ENCODE results near the gene TP53I11. TPM values are rescaled to one million over a fixed set of nuclear protein-coding genes. Genes with fewer than 3 reads are reported as not detected.

Gene TP53I11
- total RNA-seq, 1 experiment from 2014 or later: 46.9 TPM

GRCh38 chr11:44944853-44945235, 5.8 kb downstream of the TP53I11 start:
- Histone ChIP-seq H3K36me3 (ENCODE audit: control insufficient read depth in 1 of 2, insufficient read depth in 2 of 2, low read length in 2 of 2) (no peaks in the 10 kb centered on the region), H3K27me3 (ENCODE audit: insufficient read depth, low read length) (no peaks in the 10 kb centered on the region), H3K9me2 (ENCODE audit: insufficient read depth) (no peaks in the 10 kb centered on the region), H3K27ac (ENCODE audit: low read depth, low read length) (no peak overlapping the region), H3K4me3 (replicated peaks in 1 of 2; ENCODE audit: low read depth in 1 of 2, low read length in 2 of 2) (no peak overlapping the region), H3K79me2 (ENCODE audit: insufficient read depth, low read length) (peaks cover 16% of the 10 kb centered on the region; the same call in 1 of the 2 replicates), H3K4me2 (ENCODE audit: low read length) (no peak overlapping the region), H3K9me3 (ENCODE audit: control insufficient read depth in 1 of 2, insufficient read depth in 1 of 2, low read depth in 1 of 2, low read length in 2 of 2) (no peaks in the 10 kb centered on the region), H3K9ac (ENCODE audit: low read length) (no peak overlapping the region), H4K20me1 (ENCODE audit: insufficient read depth) (no peaks in the 10 kb centered on the region), H2AFZ (ENCODE audit: low read depth, low read length, poor library complexity, severe bottlenecking) (no peak overlapping the region), H3K4me1 (ENCODE audit: control insufficient read depth in 1 of 2, insufficient read depth in 2 of 2, low read length in 2 of 2) (peaks cover 3 to 11% of the 10 kb centered on the region in 2 experiments; a peak in 2 of 4 replicates)
- BruUV-seq (replicated peaks): no TSS peak
- ATAC-seq (no peak), DNase-seq (ENCODE audit: low read depth, low spot score) (no peak)
- ChIA-PET RAD21 (ENCODE audit: low non-redundant PET in 1 of 2, low total read pairs in 2 of 2, uncharacterized antibody in 2 of 2, unreplicated experiment in 2 of 2) (no interaction called here), CTCF (no interaction called here), POLR2A (no interaction called here)
- TF ChIP-seq ZBTB33 (IDR thresholded peaks at IDR 0.05; ENCODE audit: extremely low read depth, insufficient replicate concordance, low read length) (no peak), REST (IDR thresholded peaks at IDR 0.05; ENCODE audit: low read depth) (no peak), EZH2 (IDR thresholded peaks at IDR 0.05) (no peak), ZFX (IDR thresholded peaks at IDR 0.05) (no peak), SRF (IDR thresholded peaks at IDR 0.05; ENCODE audit: low read depth) (no peak), ZNF274 (IDR thresholded peaks at IDR 0.05; ENCODE audit: low read depth, low read length) (no peak), SIN3A (IDR thresholded peaks at IDR 0.05; ENCODE audit: low read depth) (no peak), JUND (IDR thresholded peaks at IDR 0.05) (no peak), RAD21 (IDR thresholded peaks at IDR 0.05; ENCODE audit: low read depth) (no peak), MAX (IDR thresholded peaks at IDR 0.05) (no peak), SP1 (IDR thresholded peaks at IDR 0.05; ENCODE audit: low read depth) (no peak), POLR2A (IDR thresholded peaks at IDR 0.05; ENCODE audit: borderline replicate concordance, extremely low read depth, insufficient read depth, insufficient read length) (no peak), FOSL1 (IDR thresholded peaks at IDR 0.05; ENCODE audit: low read depth) (no peak), POLR2AphosphoS5 (IDR thresholded peaks at IDR 0.05; ENCODE audit: low read depth, low read length) (no peak)
- TF ChIP-seq, protein P1, sequence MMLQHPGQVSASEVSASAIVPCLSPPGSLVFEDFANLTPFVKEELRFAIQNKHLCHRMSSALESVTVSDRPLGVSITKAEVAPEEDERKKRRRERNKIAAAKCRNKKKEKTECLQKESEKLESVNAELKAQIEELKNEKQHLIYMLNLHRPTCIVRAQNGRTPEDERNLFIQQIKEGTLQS (IDR thresholded peaks at IDR 0.05): no peak
- TF ChIP-seq, protein P2, sequence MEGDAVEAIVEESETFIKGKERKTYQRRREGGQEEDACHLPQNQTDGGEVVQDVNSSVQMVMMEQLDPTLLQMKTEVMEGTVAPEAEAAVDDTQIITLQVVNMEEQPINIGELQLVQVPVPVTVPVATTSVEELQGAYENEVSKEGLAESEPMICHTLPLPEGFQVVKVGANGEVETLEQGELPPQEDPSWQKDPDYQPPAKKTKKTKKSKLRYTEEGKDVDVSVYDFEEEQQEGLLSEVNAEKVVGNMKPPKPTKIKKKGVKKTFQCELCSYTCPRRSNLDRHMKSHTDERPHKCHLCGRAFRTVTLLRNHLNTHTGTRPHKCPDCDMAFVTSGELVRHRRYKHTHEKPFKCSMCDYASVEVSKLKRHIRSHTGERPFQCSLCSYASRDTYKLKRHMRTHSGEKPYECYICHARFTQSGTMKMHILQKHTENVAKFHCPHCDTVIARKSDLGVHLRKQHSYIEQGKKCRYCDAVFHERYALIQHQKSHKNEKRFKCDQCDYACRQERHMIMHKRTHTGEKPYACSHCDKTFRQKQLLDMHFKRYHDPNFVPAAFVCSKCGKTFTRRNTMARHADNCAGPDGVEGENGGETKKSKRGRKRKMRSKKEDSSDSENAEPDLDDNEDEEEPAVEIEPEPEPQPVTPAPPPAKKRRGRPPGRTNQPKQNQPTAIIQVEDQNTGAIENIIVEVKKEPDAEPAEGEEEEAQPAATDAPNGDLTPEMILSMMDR (IDR thresholded peaks at IDR 0.05 in 2 of 3, conservative IDR thresholded peaks at IDR 0.05 in 1 of 3; ENCODE audit: borderline replicate concordance in 1 of 3, insufficient read depth in 1 of 3, low read depth in 2 of 3, low read length in 2 of 3): no peak
- intact Hi-C loops (cut with micrococcal nuclease): no loop called here

All from HCT116 (cell line).